ENCODE results near the gene HLA-F. TPM values are rescaled to one million over a fixed set of nuclear protein-coding genes. Genes with fewer than 3 reads are reported as not detected.

HLA-F gene
- total RNA-seq, 4 donors from 2014 or later: 213 to 359 (median 299) TPM

DNA sequence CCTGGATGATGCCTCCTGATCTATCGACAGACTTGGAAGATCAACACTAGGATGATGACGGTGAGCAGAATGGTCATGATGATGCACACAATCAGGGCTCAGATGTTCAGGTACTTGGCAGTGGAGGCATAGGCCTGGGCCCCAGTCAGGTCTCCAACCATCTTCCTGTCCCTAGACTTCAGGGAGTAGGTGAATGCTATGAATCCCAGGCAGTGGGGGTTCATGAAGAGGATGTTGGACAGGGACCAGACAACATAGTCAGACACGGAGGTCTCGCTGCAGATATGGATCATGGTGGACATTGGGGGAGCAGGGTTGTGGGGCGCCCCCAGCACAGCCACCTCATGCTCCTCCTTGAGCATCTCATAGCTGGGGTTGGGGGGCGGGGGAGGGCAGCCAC lies 27.5 kb downstream of the HLA-F start:
- TF ChIP-seq POLR2A (IDR thresholded peaks at IDR 0.05): no peak
- TF ChIP-seq, protein P1, sequence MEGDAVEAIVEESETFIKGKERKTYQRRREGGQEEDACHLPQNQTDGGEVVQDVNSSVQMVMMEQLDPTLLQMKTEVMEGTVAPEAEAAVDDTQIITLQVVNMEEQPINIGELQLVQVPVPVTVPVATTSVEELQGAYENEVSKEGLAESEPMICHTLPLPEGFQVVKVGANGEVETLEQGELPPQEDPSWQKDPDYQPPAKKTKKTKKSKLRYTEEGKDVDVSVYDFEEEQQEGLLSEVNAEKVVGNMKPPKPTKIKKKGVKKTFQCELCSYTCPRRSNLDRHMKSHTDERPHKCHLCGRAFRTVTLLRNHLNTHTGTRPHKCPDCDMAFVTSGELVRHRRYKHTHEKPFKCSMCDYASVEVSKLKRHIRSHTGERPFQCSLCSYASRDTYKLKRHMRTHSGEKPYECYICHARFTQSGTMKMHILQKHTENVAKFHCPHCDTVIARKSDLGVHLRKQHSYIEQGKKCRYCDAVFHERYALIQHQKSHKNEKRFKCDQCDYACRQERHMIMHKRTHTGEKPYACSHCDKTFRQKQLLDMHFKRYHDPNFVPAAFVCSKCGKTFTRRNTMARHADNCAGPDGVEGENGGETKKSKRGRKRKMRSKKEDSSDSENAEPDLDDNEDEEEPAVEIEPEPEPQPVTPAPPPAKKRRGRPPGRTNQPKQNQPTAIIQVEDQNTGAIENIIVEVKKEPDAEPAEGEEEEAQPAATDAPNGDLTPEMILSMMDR (IDR thresholded peaks at IDR 0.05): no peak

DNA sequence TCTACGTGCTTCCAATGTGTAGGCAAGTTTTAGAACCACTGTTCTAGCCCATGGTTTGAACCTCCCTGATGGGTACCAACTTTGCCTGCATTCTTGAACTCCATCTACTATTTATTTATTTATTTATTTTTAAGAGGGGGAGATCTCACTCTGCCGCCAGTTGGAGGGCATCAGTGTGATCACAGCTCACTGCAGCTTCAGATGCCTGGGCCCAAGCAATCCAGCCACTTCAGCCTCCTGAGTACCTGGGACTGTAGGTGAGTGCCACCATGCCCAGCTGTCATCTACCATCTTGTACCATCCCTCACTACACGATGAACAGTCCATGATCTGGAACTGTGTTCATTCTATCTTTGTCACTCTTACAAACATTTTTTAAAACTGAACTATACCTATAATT lies 28.2 kb downstream of the HLA-F start:
- no peak for DNase-seq
- Histone ChIP-seq H3K4me3 (no peak overlapping the region), H3K27me3 (no peaks in the 10 kb centered on the region), H3K9me3 (no peaks in the 10 kb centered on the region), H3K4me1 (peaks cover 0 to 25% (median 9%) of the 10 kb centered on the region in 4 donors), H3K36me3 (no peaks in the 10 kb centered on the region), H3K27ac (peak overlapping the region in 2 of 4 donors; percentile 88 to 91)
- TF ChIP-seq, protein P1 (IDR thresholded peaks at IDR 0.05): no peak
- no peak for TF ChIP-seq POLR2A (IDR thresholded peaks at IDR 0.05)

More for the DNA sequence above, 27.5 kb downstream of the HLA-F start:
- H3K27ac ChIP-seq: no peak overlapping the region
- peaks cover 0 to 25% (median 9%) of the 10 kb centered on the region in 4 donors for H3K4me1 ChIP-seq
- no peaks in the 10 kb centered on the region for H3K9me3 ChIP-seq
- H3K27me3 ChIP-seq: no peaks in the 10 kb centered on the region
- no peak for DNase-seq
- no peaks in the 10 kb centered on the region for H3K36me3 ChIP-seq
- H3K4me3 ChIP-seq: no peak overlapping the region

DNA sequence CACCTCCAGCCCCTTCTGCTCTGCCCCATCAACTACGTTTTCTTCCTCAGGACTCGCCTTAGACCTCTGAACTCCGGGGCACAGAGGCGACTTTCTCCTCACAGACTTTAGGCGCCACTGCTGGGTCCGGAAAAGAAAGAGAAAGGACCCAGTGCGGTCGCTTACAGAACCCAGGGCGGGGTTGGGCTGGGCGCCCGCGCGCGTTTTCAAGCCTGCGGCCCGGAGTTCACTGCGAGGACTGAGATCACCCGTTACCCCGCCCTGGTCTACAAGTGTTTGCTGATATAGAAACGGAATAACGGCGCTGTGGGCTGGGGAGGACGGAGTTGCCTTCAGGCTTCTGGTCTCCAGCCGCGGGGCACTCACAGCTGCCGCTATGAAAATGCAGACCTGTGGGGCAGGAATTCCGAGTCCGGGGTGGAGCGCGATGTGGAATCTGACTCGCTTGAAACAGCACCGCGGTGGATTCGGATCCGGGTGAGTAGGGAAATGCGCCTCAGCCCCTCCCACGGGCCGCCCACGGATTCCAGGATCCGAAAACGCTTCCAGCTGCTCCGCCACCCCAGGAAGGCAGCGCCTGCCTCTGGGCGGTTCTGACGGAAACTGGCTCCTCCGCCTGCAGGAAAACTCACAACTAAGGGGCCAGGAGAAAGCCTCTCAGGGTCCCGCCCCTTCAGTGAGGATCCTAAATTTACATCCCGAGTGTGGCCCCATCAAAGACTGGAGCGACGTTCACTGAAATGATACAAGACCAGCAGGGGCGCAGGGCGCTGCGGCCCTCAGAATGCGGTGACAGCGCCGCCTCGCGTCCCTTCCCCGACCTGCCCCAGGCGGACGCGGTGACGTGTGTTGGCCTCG lies 29.4 kb downstream of the HLA-F start:
- Histone ChIP-seq H3K27ac (peak overlapping the region; percentile 79 to 91 (median 89)), H3K4me1 (peaks cover 0 to 22% (median 7%) of the 10 kb centered on the region in 4 donors), H3K36me3 (no peaks in the 10 kb centered on the region), H3K4me3 (peak overlapping the region; percentile 64 to 73 (median 67)), H3K9me3 (no peaks in the 10 kb centered on the region), H3K27me3 (no peaks in the 10 kb centered on the region)
- peak in 1 of 2 donors; percentile 13 for TF ChIP-seq POLR2A (IDR thresholded peaks at IDR 0.05)
- TF ChIP-seq, protein P1 (IDR thresholded peaks at IDR 0.05): peak; percentile 92 to 98 (median 97)
- peak; percentile 90 to 96 (median 91) for DNase-seq

DNA sequence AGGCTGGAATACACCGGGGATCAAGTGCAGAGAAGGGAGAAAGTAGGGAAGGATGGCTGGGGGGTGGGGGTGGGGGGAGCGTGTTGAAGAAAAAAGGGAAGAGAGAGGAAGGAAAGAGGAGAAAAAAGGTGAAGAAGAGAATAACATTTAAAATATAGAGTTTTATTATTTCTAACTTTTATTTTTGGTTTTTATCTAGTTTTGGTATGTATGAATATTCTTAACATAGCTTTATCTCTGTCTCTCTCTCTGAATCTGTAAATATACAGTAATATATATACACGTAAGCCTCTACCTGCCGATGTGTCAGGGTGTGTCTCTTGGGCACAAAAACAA lies 30.0 kb downstream of the HLA-F start:
- Histone ChIP-seq H3K27ac (peak overlapping the region; percentile 79 to 91 (median 89)), H3K9me3 (no peaks in the 10 kb centered on the region), H3K36me3 (no peaks in the 10 kb centered on the region), H3K27me3 (no peaks in the 10 kb centered on the region), H3K4me3 (peak overlapping the region; percentile 64 to 73 (median 67)), H3K4me1 (peaks cover 0 to 17% (median 2%) of the 10 kb centered on the region in 4 donors)
- TF ChIP-seq, protein P1 (IDR thresholded peaks at IDR 0.05): peak in 1 of 6 experiments; percentile 17
- no peak for TF ChIP-seq POLR2A (IDR thresholded peaks at IDR 0.05)
- DNase-seq: no peak

DNA sequence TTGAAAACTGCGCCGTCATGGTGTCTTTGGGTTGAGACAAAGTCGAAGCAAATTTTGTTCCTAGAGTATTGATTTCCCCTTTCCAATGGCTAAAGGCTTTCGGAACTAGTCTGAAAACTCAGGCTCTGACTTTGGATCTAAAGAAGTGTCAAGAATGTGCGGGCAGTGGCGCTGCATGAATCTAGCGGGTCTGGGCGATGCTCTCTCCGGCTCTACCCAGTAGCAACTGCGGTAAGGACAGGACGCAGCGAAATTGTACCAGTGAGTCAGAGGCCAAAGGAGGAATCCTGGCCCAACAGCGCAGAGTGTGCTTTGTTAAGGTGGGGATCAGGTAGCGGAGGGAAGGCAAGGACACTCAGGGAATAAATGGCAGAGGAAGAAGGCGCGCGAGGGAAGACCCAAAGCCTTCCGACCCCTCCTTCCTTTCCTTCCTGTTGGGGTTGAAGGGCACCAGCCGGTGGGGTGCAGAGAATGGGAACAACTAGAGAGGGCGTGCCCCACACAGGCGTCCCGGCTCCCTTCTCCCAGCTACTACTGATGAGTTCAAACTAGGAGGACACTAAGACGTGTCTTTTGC lies 32.1 kb downstream of the HLA-F start:
- TF ChIP-seq POLR2A (IDR thresholded peaks at IDR 0.05): no peak
- TF ChIP-seq, protein P1 (IDR thresholded peaks at IDR 0.05): no peak
- Histone ChIP-seq H3K27me3 (no peaks in the 10 kb centered on the region), H3K9me3 (no peaks in the 10 kb centered on the region), H3K36me3 (no peaks in the 10 kb centered on the region), H3K4me3 (no peak overlapping the region), H3K27ac (no peak overlapping the region), H3K4me1 (peaks cover 0 to 9% (median 0%) of the 10 kb centered on the region in 4 donors)
- no peak for DNase-seq
